H9 (cell line): ENCODE results near the gene EGFR. TPM values are rescaled to one million over a fixed set of nuclear protein-coding genes. Genes with fewer than 3 reads are reported as not detected.

Experiments
- DNase-seq: peaks from one replicate; pipeline ENCODE4 v3.0.0-alpha.2; 2017
- H2AFZ ChIP-seq: one replicate; pipeline ENCODE4 v1.6.1; 2013; ENCODE audit warnings: mild to moderate bottlenecking, low read length, control low read depth, moderate library complexity
- H2AK5ac ChIP-seq: 2 replicates; pipeline ENCODE4 v1.6.1; 2013; ENCODE audit warnings: low read length, control low read depth, mixed read lengths; ENCODE audit not compliant: insufficient read length
- H2BK120ac ChIP-seq: one replicate; pipeline ENCODE4 v1.6.1; 2013; ENCODE audit warnings: low read depth, mild to moderate bottlenecking, low read length, control low read depth, inconsistent platforms; ENCODE audit not compliant: poor library complexity, severe bottlenecking
- H2BK12ac ChIP-seq: 2 replicates; pipeline ENCODE4 v1.6.1; 2013; ENCODE audit warnings: low read length, control low read depth, mixed read lengths, low read depth; ENCODE audit not compliant: insufficient read length
- H2BK15ac ChIP-seq: 2 replicates; pipeline ENCODE4 v1.6.1; 2013; ENCODE audit warnings: low read depth, low read length, control low read depth
- H2BK20ac ChIP-seq: one replicate; pipeline ENCODE4 v1.6.1; 2013; ENCODE audit warnings: low read depth, mild to moderate bottlenecking, low read length, control low read depth, inconsistent platforms; ENCODE audit not compliant: poor library complexity, severe bottlenecking
- H2BK5ac ChIP-seq: 2 replicates; pipeline ENCODE4 v1.6.1; 2013; ENCODE audit warnings: low read length, control low read depth, mixed read lengths; ENCODE audit not compliant: insufficient read length
- H3K14ac ChIP-seq: 2 replicates; pipeline ENCODE4 v1.6.1; 2013; ENCODE audit warnings: low read length, control low read depth; ENCODE audit not compliant: insufficient read depth
- H3K18ac ChIP-seq: 2 replicates; pipeline ENCODE4 v1.6.1; 2013; ENCODE audit warnings: low read depth, mild to moderate bottlenecking, mixed read lengths, low read length, control low read depth; ENCODE audit not compliant: insufficient read length
- H3K23ac ChIP-seq: 2 replicates; pipeline ENCODE4 v1.6.1; 2013; ENCODE audit warnings: low read length, control low read depth, mixed read lengths, low read depth; ENCODE audit not compliant: insufficient read length
- H3K23me2 ChIP-seq: 2 replicates; pipeline ENCODE4 v1.6.1; 2013; ENCODE audit warnings: low read depth, mild to moderate bottlenecking, mixed read lengths, low read length, control low read depth; ENCODE audit not compliant: insufficient read length, poor library complexity, severe bottlenecking
- H3K27ac ChIP-seq: 2 replicates; pipeline ENCODE4 v1.5.1; 2013; ENCODE audit warnings: low read length, control low read depth, mixed read lengths, low read depth; ENCODE audit not compliant: insufficient read length
- H3K27me3 ChIP-seq: 2 replicates; pipeline ENCODE4 v1.6.1; 2013; ENCODE audit warnings: low read length, control low read depth, inconsistent platforms; ENCODE audit not compliant: insufficient read depth
- H3K4ac ChIP-seq: 2 replicates; pipeline ENCODE4 v1.6.1; 2013; ENCODE audit warnings: low read depth, mild to moderate bottlenecking, control low read depth, inconsistent platforms, low read length, moderate library complexity
- H3K4me1 ChIP-seq: 2 replicates; pipeline ENCODE4 v1.6.1; 2013; ENCODE audit warnings: low read length, control low read depth, inconsistent platforms; ENCODE audit not compliant: insufficient read depth
- H3K4me2 ChIP-seq: 2 replicates; pipeline ENCODE4 v1.6.1; 2013; ENCODE audit warnings: low read length, control low read depth, mixed read lengths; ENCODE audit not compliant: insufficient read length, insufficient read depth
- H3K56ac ChIP-seq: 2 replicates; pipeline ENCODE4 v1.6.1; 2013; ENCODE audit warnings: low read depth, mild to moderate bottlenecking, mixed read lengths, low read length, control low read depth; ENCODE audit not compliant: insufficient read length
- H3K79me1 ChIP-seq: 2 replicates; pipeline ENCODE4 v1.6.1; 2013; ENCODE audit warnings: low read depth, mild to moderate bottlenecking, moderate library complexity, low read length, control low read depth, inconsistent platforms; ENCODE audit not compliant: insufficient read depth, poor library complexity, severe bottlenecking
- H3K79me2 ChIP-seq: 2 replicates; pipeline ENCODE4 v1.6.1; 2013; ENCODE audit warnings: low read length, control low read depth, inconsistent platforms; ENCODE audit not compliant: insufficient read depth
- H3K9ac ChIP-seq: 2 replicates; pipeline ENCODE4 v1.6.1; 2013; ENCODE audit warnings: low read length, control low read depth, mixed read lengths; ENCODE audit not compliant: insufficient read length; ENCODE audit errors: extremely low read depth
- H3K9me3 ChIP-seq: one replicate; pipeline ENCODE4 v1.6.1; 2013; ENCODE audit warnings: low read depth, low read length, inconsistent platforms; ENCODE audit not compliant: control insufficient read depth
- H3T11ph ChIP-seq: one replicate; pipeline ENCODE4 v1.6.1; 2013; ENCODE audit warnings: mild to moderate bottlenecking, low read length, control low read depth, inconsistent platforms
- H4K20me1 ChIP-seq: one replicate; pipeline ENCODE4 v1.6.1; 2013; ENCODE audit not compliant: control insufficient read depth, insufficient read length, insufficient read depth
- H4K5ac ChIP-seq: 2 replicates; pipeline ENCODE4 v1.6.1; 2013; ENCODE audit warnings: low read depth, mild to moderate bottlenecking, mixed read lengths, low read length, control low read depth; ENCODE audit not compliant: insufficient read length
- H4K8ac ChIP-seq: replicated peaks from 2 replicates; pipeline ENCODE4 v1.6.1; 2013; ENCODE audit warnings: low read length, control low read depth, mixed read lengths, low read depth; ENCODE audit not compliant: insufficient read length
- H4K91ac ChIP-seq: 2 replicates; pipeline ENCODE4 v1.6.1; 2013; ENCODE audit warnings: low read depth, mild to moderate bottlenecking, moderate library complexity, mixed read lengths, low read length, control low read depth; ENCODE audit not compliant: insufficient read length
- H3K27ac Mint-ChIP-seq, 3 experiments: 2 replicates in 2 of 3; 3 replicates in 1 of 3; pipeline ENCODE4 v1.8.0; 2020 to 2021; ENCODE audit warnings: mixed read lengths in 3 of 3, mild to moderate bottlenecking in 1 of 3, moderate library complexity in 1 of 3
- H3K27me3 Mint-ChIP-seq: 2 replicates; pipeline ENCODE4 v1.8.0; 2021; ENCODE audit warnings: low read depth, mild to moderate bottlenecking, moderate library complexity, mixed read lengths
- H3K36me3 Mint-ChIP-seq, 3 experiments: 2 replicates in 2 of 3; 3 replicates in 1 of 3; pipeline ENCODE4 v1.8.0; 2020 to 2021; ENCODE audit warnings: low read depth in 3 of 3, mixed read lengths in 3 of 3; ENCODE audit not compliant: insufficient read depth in 1 of 3
- H3K4me1 Mint-ChIP-seq, 2 experiments: 2 replicates each; pipeline ENCODE4 v1.8.0; 2020; ENCODE audit warnings: mixed read lengths in 2 of 2
- H3K4me3 Mint-ChIP-seq, 2 experiments: 2 replicates in 1 of 2; 3 replicates in 1 of 2; pipeline ENCODE4 v1.8.0; 2020 to 2021; ENCODE audit warnings: mild to moderate bottlenecking in 2 of 2, mixed read lengths in 2 of 2, moderate library complexity in 1 of 2
- H3K9me3 Mint-ChIP-seq, 2 experiments: 2 replicates in 1 of 2; 3 replicates in 1 of 2; pipeline ENCODE4 v1.8.0; 2020; ENCODE audit warnings: mild to moderate bottlenecking in 2 of 2, mixed read lengths in 2 of 2, moderate library complexity in 1 of 2
- WGBS: extraction: QIAGEN DNeasy Blood & Tissue Kit; methylation state at CpG from one replicate; pipeline ENCODE4 v1.1.7; 2013; ENCODE audit warnings: missing lambda C conversion rate, low lambda C conversion rate, mixed read lengths; ENCODE audit not compliant: insufficient read length; ENCODE audit errors: extremely low coverage; 5-methylcytosine and 5-hydroxymethylcytosine counted together
- total RNA-seq: library from RNA; stranded (reverse); gene quantifications from 2 replicates; pipeline ENCODE4 v1.2.1, GENCODE V29; 2021
- TF ChIP-seq, protein P1 (sequence below): fragments of 200-600 bp; sonication (generic); conservative IDR thresholded peaks from 3 replicates; pipeline ENCODE4 v1.8.0; 2021; ENCODE audit warnings: antibody characterized with exemption, mild to moderate bottlenecking

EGFR gene
- total RNA-seq, 1 experiment from 2014 or later = 3.3 TPM

DNA sequence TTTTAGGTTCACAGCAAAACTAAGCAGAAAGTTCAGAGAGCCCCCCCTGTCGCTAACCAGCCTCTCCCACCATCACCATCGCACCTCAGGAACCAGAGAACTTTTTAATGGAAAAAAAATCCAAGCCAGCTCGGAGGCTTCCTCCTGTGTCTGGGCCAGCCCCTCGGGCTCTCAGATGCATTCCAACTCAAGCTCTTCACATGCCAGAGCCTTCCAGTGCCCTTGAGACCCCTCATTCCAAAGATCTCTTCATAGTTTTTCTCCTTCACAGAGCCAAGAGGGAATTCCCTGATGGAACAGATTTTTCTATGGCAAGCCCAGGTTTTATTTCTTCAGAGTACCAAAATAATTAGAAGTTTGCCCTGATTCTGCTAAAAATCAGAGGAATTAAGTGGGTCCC, 192.9 kb downstream of the EGFR start:
- no peak overlapping the region for H3K27ac Mint-ChIP-seq
- Histone ChIP-seq H4K91ac (no peak overlapping the region), H2BK12ac (no peak overlapping the region)

More for the DNA sequence above, 192.9 kb downstream of the EGFR start:
- H4K8ac ChIP-seq = no peak overlapping the region
- Mint-ChIP-seq H3K9me3 (no peaks in the 10 kb centered on the region), H3K4me3 (no peak overlapping the region), H3K4me1 (peaks cover 15 to 16% of the 10 kb centered on the region in 2 experiments), H3K27me3 (no peaks in the 10 kb centered on the region; the same call in 1 of the 2 replicates), H3K36me3 (no peaks in the 10 kb centered on the region)
- no peak overlapping the region for H2BK20ac ChIP-seq
- H3K4me2 ChIP-seq = no peak overlapping the region
- no peaks in the 10 kb centered on the region for H3K79me1 ChIP-seq
- H4K5ac ChIP-seq = no peak overlapping the region
- H2AFZ ChIP-seq = no peak overlapping the region
- no peak overlapping the region for H3K27ac ChIP-seq
- TF ChIP-seq, protein P1, sequence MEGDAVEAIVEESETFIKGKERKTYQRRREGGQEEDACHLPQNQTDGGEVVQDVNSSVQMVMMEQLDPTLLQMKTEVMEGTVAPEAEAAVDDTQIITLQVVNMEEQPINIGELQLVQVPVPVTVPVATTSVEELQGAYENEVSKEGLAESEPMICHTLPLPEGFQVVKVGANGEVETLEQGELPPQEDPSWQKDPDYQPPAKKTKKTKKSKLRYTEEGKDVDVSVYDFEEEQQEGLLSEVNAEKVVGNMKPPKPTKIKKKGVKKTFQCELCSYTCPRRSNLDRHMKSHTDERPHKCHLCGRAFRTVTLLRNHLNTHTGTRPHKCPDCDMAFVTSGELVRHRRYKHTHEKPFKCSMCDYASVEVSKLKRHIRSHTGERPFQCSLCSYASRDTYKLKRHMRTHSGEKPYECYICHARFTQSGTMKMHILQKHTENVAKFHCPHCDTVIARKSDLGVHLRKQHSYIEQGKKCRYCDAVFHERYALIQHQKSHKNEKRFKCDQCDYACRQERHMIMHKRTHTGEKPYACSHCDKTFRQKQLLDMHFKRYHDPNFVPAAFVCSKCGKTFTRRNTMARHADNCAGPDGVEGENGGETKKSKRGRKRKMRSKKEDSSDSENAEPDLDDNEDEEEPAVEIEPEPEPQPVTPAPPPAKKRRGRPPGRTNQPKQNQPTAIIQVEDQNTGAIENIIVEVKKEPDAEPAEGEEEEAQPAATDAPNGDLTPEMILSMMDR = no peak
- DNase-seq = no peak
- no peaks in the 10 kb centered on the region for H3K27me3 ChIP-seq
- no peak overlapping the region for H3K56ac ChIP-seq
- H3K14ac ChIP-seq = no peak overlapping the region
- H3K18ac ChIP-seq = no peak overlapping the region
- no peaks in the 10 kb centered on the region for H3K23me2 ChIP-seq
- WGBS = no CpG with 5 or more reads among the region's 4 CpGs
- no peak overlapping the region for H3K9ac ChIP-seq
- H3K9me3 ChIP-seq = no peaks in the 10 kb centered on the region
- H3K4ac ChIP-seq = no peak overlapping the region
- H3K23ac ChIP-seq = no peak overlapping the region
- no peak overlapping the region for H2BK5ac ChIP-seq
- no peaks in the 10 kb centered on the region for H3K4me1 ChIP-seq
- H2BK15ac ChIP-seq = no peak overlapping the region
- H3K79me2 ChIP-seq = no peaks in the 10 kb centered on the region
- no peak overlapping the region for H3T11ph ChIP-seq
- H2AK5ac ChIP-seq = no peak overlapping the region
- no peaks in the 10 kb centered on the region for H4K20me1 ChIP-seq
- H2BK120ac ChIP-seq = no peak overlapping the region
